Progenitor cell of endocrine pancreas (in vitro differentiated cells): ENCODE results near the gene PACS2. TPM values are rescaled to one million over a fixed set of nuclear protein-coding genes. Genes with fewer than 3 reads are reported as not detected.
A peak's percentile ranks its signal among the peaks of the same experiment; 100 is the strongest.

Source experiments
- DNase-seq: peaks from one replicate; pipeline ENCODE4 v3.0.0; 2021; ENCODE audit warnings: low spot score; ENCODE audit not compliant: unreplicated experiment
- H3K27ac Mint-ChIP-seq: 2 replicates; pipeline ENCODE4 v1.8.0; 2021; ENCODE audit warnings: mild to moderate bottlenecking, moderate library complexity, mixed read lengths
- H3K27me3 Mint-ChIP-seq: 2 replicates; pipeline ENCODE4 v1.8.0; 2021; ENCODE audit warnings: mixed read lengths
- H3K36me3 Mint-ChIP-seq: 2 replicates; pipeline ENCODE4 v1.8.0; 2022; ENCODE audit warnings: mixed read lengths; ENCODE audit not compliant: insufficient read depth
- H3K4me1 Mint-ChIP-seq: 2 replicates; pipeline ENCODE4 v1.8.0; 2021; ENCODE audit warnings: low read depth, mixed read lengths
- H3K4me3 Mint-ChIP-seq: 2 replicates; pipeline ENCODE4 v1.8.0; 2021; ENCODE audit warnings: low read depth, mild to moderate bottlenecking, moderate library complexity, mixed read lengths
- H3K9me3 Mint-ChIP-seq: 2 replicates; pipeline ENCODE4 v1.8.0; 2021; ENCODE audit warnings: low read depth, mixed read lengths
- total RNA-seq: library from RNA; stranded (reverse); gene quantifications from 2 replicates; pipeline ENCODE4 v1.2.1, GENCODE V29; 2021
- TF ChIP-seq, protein P1 (sequence below): fragments of 200-600 bp; sonication (generic); IDR thresholded peaks from one replicate; pipeline ENCODE4 v1.5.0; 2021; ENCODE audit warnings: antibody characterized with exemption, mild to moderate bottlenecking; ENCODE audit not compliant: unreplicated experiment

Gene PACS2
- total RNA-seq, 1 donor from 2014 or later = 193 TPM

DNA sequence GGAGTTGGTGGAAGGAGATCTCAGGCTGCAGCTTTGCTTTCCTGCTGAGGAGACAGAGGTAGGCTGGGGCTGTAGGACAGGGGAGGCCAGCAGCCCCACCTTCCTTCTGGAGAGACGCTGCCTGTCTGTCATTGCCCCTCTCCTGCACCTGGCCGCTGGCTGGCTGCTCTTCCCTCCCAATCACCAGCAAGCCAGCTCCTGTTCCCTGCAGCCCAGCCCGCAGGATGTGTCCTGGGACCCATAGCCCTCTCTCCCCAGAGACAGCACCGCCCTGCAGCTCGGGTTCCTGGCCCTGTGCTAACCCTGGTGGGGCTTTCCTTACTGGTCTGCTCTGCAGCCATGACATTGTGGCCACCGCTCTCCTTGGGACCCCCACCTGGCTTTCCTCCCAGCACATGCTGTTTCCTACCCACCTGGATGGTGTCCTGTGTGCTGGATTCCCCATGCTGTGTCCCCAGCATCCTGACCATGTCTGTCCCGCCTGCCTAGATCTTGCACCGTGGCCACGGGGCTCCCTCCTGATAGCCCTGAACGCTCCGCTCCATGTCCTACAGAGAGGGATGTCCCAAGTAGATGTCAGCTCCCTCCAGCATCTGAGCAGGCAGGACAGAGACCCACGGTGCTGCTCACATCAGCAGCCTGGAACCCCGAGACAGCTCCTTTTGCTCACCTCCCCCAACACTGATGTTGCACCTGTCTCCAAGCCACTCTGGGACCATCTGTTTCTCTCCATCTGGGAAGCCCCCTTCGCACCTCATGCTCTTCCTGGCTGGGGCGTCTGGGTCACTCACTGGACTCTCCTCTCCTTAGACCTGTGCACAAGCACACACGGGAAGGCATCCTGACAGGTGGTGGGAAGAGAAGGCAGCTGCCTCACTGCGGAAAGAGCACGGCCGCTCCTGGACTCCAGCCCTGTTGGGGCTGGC is 104.0 kb downstream of the PACS2 start:
- Mint-ChIP-seq H3K36me3 (peaks cover 3% of the 10 kb centered on the region), H3K4me1 (peaks cover 16% of the 10 kb centered on the region), H3K9me3 (no peaks in the 10 kb centered on the region), H3K27ac (peak overlapping the region; percentile 37), H3K27me3 (peaks cover 9% of the 10 kb centered on the region), H3K4me3 (peak overlapping the region; percentile 75)
- TF ChIP-seq, protein P1, sequence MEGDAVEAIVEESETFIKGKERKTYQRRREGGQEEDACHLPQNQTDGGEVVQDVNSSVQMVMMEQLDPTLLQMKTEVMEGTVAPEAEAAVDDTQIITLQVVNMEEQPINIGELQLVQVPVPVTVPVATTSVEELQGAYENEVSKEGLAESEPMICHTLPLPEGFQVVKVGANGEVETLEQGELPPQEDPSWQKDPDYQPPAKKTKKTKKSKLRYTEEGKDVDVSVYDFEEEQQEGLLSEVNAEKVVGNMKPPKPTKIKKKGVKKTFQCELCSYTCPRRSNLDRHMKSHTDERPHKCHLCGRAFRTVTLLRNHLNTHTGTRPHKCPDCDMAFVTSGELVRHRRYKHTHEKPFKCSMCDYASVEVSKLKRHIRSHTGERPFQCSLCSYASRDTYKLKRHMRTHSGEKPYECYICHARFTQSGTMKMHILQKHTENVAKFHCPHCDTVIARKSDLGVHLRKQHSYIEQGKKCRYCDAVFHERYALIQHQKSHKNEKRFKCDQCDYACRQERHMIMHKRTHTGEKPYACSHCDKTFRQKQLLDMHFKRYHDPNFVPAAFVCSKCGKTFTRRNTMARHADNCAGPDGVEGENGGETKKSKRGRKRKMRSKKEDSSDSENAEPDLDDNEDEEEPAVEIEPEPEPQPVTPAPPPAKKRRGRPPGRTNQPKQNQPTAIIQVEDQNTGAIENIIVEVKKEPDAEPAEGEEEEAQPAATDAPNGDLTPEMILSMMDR = no peak
- no peak for DNase-seq

DNA sequence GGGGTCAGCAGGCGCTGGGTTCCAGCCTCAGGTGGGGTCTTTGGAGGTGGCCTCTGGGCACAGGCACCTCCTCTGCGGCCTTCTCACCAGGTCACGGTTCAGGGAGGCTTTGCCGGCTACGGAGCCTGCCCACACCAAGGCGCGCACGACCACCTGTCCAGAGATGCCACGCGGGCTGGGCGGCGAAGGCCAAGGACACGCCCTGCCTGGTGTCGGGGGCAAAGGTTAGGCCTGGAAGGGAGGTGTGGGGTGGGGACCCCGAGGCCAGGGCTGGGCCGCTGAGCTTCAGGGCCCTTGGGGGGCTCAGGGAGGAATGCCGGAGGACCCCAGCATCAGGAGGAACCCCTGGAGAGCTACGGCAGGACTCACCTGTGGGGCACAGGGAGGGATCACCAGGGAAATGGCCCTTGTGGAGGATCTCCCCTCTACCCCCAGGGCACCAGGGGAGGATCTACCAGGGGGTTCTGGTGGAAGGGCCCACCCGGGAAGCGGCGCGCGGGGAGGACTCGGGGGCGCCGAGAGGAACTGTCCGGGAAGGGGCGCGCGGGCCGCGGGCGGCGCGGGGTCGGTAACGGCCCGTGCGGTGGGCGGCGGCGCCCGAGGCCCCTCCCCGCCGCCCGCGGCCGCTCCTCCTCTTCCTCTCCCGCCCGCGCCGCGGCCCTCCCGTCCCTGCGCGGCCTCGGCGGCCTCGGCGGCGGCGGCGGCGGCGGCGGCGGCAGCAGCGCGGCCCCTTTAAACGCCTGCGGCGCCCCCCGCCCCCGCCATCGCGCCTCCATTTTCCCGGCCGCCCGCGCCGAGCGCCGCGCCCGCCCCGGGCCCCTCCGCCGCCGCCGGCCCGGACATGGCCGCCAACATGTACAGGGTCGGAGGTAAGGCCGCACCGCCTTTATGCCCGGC is 104.9 kb downstream of the PACS2 start, which contains the start of gene MTA1:
MTA1 (plus strand) TSS at position 633 of the 897 bp plus-strand sequence; CDS start at position 842, 209 bp downstream.
- no peaks in the 10 kb centered on the region for H3K27me3 Mint-ChIP-seq
- peaks cover 16% of the 10 kb centered on the region for H3K4me1 Mint-ChIP-seq
- DNase-seq = no peak
- TF ChIP-seq, protein P1 = no peak
- H3K36me3 Mint-ChIP-seq = peaks cover 3% of the 10 kb centered on the region
- peak within 1 kb of the TSS; percentile 88 for H3K4me3 Mint-ChIP-seq
- peak within 1 kb of the TSS; percentile 96 for H3K27ac Mint-ChIP-seq
- H3K9me3 Mint-ChIP-seq = no peaks in the 10 kb centered on the region

- H3K36me3 Mint-ChIP-seq = peaks cover 3% of the 10 kb centered on the region
- no peaks in the 10 kb centered on the region for H3K9me3 Mint-ChIP-seq
- H3K4me1 Mint-ChIP-seq = peaks cover 16% of the 10 kb centered on the region
- H3K27ac Mint-ChIP-seq = peak overlapping the region; percentile 96
- no peaks in the 10 kb centered on the region for H3K27me3 Mint-ChIP-seq
- TF ChIP-seq, protein P1 = no peak
- H3K4me3 Mint-ChIP-seq = peak overlapping the region; percentile 88
- no peak for DNase-seq
Measured at GRCh38 chr14:105420101-105420973, 105.8 kb downstream of the PACS2 start.

DNA sequence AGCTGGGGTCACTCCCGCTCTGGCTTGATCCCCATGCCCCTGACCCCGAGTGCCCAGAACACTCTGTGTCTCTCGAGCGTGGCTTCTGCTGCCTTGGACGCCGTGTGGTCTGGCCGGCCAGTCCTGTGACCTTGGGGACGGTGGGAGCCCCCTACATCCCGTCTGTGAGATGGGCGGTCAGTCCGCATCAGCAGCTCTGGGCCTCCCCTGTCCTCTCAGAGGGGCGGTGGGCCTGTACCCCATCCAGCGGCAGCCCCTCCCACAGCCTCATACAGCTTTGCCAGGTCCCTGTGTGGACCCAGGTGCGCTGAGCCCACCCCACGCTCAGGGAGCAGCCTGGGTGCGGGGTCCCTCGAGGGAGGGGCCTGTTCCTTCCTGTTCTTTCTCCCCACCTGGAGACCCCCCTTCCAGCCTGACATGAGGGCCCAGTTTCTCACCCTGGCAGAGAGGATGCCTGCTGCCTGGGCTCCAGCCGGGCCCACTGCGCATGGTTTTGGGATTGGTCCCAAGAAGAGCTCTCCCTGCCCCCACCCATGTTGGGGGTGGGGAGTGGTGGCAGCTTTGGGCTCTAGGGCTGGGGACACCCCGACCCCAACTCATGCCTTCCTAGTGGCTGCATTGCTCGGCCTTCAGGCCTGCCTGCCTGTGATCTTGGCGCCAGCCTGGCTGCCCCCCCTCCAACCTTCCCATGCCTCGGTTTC is 106.6 kb downstream of the PACS2 start:
- Mint-ChIP-seq H3K36me3 (peaks cover 5% of the 10 kb centered on the region), H3K9me3 (no peaks in the 10 kb centered on the region), H3K27ac (peak overlapping the region; percentile 96), H3K4me3 (peak overlapping the region; percentile 88), H3K27me3 (no peaks in the 10 kb centered on the region), H3K4me1 (peaks cover 16% of the 10 kb centered on the region)
- no peak for DNase-seq
- TF ChIP-seq, protein P1 = no peak
